HepG2 (cell line): ENCODE data around the gene STYX. TPM values are rescaled to one million over a fixed set of nuclear protein-coding genes. Genes with fewer than 3 reads are reported as not detected.

Experiments used
- ATAC-seq: fragments of 200-7000 bp; cut with Tn5 transposase; 3 replicates; pipeline ENCODE4 v1.9.1; 2020; ENCODE audit warnings: mild to moderate bottlenecking, moderate library complexity
- BruUV-seq: library from RNA; stranded (reverse); fragments of 400-500 nt; replicated peaks from 2 replicates; lab custom pipeline; 2021; lab: Mats Ljungman, UMichigan
- CTCF ChIA-PET: fragments of 300-600 bp; formaldehyde crosslinking; extraction: SDS; loops from one replicate; lab custom pipeline; 2021; ENCODE audit warnings: low total read pairs, inconsistent platforms, low intra/inter-chr PET ratio; lab: Yijun Ruan, JAX
- POLR2A ChIA-PET: fragments of 350-600 bp; sonication (Branson Sonifier 250); formaldehyde crosslinking; loops from one replicate; lab custom pipeline; 2020; ENCODE audit warnings: antibody characterized with exemption, inconsistent platforms; lab: Yijun Ruan, JAX
- DNase-seq: peaks from one replicate; pipeline ENCODE4 v3.0.0-alpha.2; 2015; ENCODE audit warnings: low spot score
- FAIRE-seq: peaks from 3 replicates; lab custom pipeline; 2011; peaks lifted over from hg19 to GRCh38; lab: Jason Lieb, UNC
- H2AFZ ChIP-seq: one replicate; pipeline ENCODE4 v1.6.1; 2011; ENCODE audit warnings: low read length, inconsistent platforms
- H3K27ac ChIP-seq: fragments of 300-600 bp; 3 replicates; pipeline ENCODE4 v1.8.0; 2011; ENCODE audit warnings: mixed run types, mild to moderate bottlenecking, mixed read lengths, low read length, inconsistent platforms; ENCODE audit not compliant: insufficient read depth; ENCODE audit errors: extremely low read length
- H3K27me3 ChIP-seq, 2 experiments: fragments of 200-600 bp in 1 of 2; 2 replicates in 1 of 2; 3 replicates in 1 of 2; pipeline versions ENCODE4 v1.6.0 to v1.8.0; 2011; ENCODE audit warnings: low read length in 2 of 2, mild to moderate bottlenecking in 2 of 2, moderate library complexity in 2 of 2, inconsistent platforms in 1 of 2; ENCODE audit not compliant: insufficient read depth in 2 of 2, control insufficient read depth in 1 of 2
- H3K36me3 ChIP-seq, 2 experiments: fragments of 200-600 bp in 1 of 2; replicated peaks in 1 of 2; 2 replicates in 1 of 2; 3 replicates in 1 of 2; pipeline versions ENCODE4 v1.5.1 to v1.8.0; 2011; ENCODE audit warnings: low read length in 2 of 2, inconsistent platforms in 1 of 2; ENCODE audit not compliant: insufficient read depth in 2 of 2, control insufficient read depth in 1 of 2
- H3K4me1 ChIP-seq: 2 replicates; pipeline ENCODE4 v1.5.1; 2012; ENCODE audit warnings: low read length, inconsistent platforms; ENCODE audit not compliant: insufficient read depth
- H3K4me2 ChIP-seq: 2 replicates; pipeline ENCODE4 v1.6.0; 2011; ENCODE audit warnings: low read depth, low read length, inconsistent platforms
- H3K4me3 ChIP-seq, 3 experiments: fragments of 200-600 bp in 1 of 3; sonication (generic), shearing (Covaris generic) in 1 of 3; replicated peaks in 1 of 3; 2 replicates each; pipeline ENCODE4 v1.5.1; 2011 to 2016; ENCODE audit warnings: low read length in 3 of 3, inconsistent platforms in 2 of 3, low read depth in 2 of 3, mild to moderate bottlenecking in 2 of 3, control low read depth in 1 of 3, mixed read lengths in 1 of 3; ENCODE audit not compliant: insufficient read depth in 1 of 3
- H3K79me2 ChIP-seq: one replicate; pipeline ENCODE4 v1.6.1; 2011; ENCODE audit warnings: low read length, inconsistent platforms; ENCODE audit not compliant: insufficient read depth
- H3K9ac ChIP-seq: 2 replicates; pipeline ENCODE4 v1.6.0; 2011; ENCODE audit warnings: mild to moderate bottlenecking, low read depth, low read length, inconsistent platforms; ENCODE audit not compliant: insufficient read depth
- H3K9me3 ChIP-seq: 2 replicates; pipeline ENCODE4 v1.5.1; 2012; ENCODE audit warnings: mild to moderate bottlenecking, low read length
- H4K20me1 ChIP-seq: 2 replicates; pipeline ENCODE4 v1.6.0; 2011; ENCODE audit warnings: inconsistent platforms, mild to moderate bottlenecking, low read length, moderate library complexity; ENCODE audit not compliant: insufficient read depth
- ATRX ChIP-seq: sonication (generic); formaldehyde crosslinking; IDR thresholded peaks from 2 replicates; pipeline ENCODE4 v1.4.0; 2020; ENCODE audit warnings: missing genetic modification reagents, borderline replicate concordance
- CHCHD3 ChIP-seq: sonication (generic); formaldehyde crosslinking; IDR thresholded peaks from 2 replicates; pipeline ENCODE4 v1.8.0; 2022; ENCODE audit warnings: mild to moderate bottlenecking, missing genetic modification reagents, moderate library complexity
- HES4 ChIP-seq: sonication (generic); formaldehyde crosslinking; IDR thresholded peaks from 2 replicates; pipeline ENCODE4 v1.9.0; 2021; ENCODE audit warnings: mild to moderate bottlenecking, missing genetic modification reagents, borderline replicate concordance
- IKZF4 ChIP-seq: sonication (generic); formaldehyde crosslinking; IDR thresholded peaks from 2 replicates; pipeline ENCODE4 v1.5.1; 2020; ENCODE audit warnings: borderline replicate concordance, mild to moderate bottlenecking, low read depth, missing genetic modification reagents; ENCODE audit errors: not compliant biosample characterization
- KDM1A ChIP-seq: IDR thresholded peaks from 2 replicates; pipeline ENCODE4 v1.6.1; 2016; ENCODE audit warnings: missing compliant biosample characterization
- MTA1 ChIP-seq: sonication (generic); formaldehyde crosslinking; IDR thresholded peaks from 2 replicates; pipeline ENCODE4 v1.4.0; 2020; ENCODE audit warnings: missing genetic modification reagents, mild to moderate bottlenecking, borderline replicate concordance
- NFIC ChIP-seq: IDR thresholded peaks from 2 replicates; pipeline ENCODE4 v1.6.1; 2012; ENCODE audit warnings: mild to moderate bottlenecking, low read length, inconsistent platforms
- POGZ ChIP-seq: sonication (generic); formaldehyde crosslinking; IDR thresholded peaks from 2 replicates; pipeline ENCODE4 v1.4.0; 2020; ENCODE audit warnings: mild to moderate bottlenecking, missing genetic modification reagents
- SAP130 ChIP-seq: IDR thresholded peaks from 2 replicates; pipeline ENCODE4 v1.6.1; 2016; ENCODE audit warnings: low read depth
- SUZ12 ChIP-seq: fragments of 150-350 bp; IDR thresholded peaks from 2 replicates; pipeline ENCODE4 v1.6.1; 2014; ENCODE audit warnings: low read depth, low read length
- ZNF782 ChIP-seq: sonication (generic); formaldehyde crosslinking; IDR thresholded peaks from 2 replicates; pipeline ENCODE4 v1.4.0; 2020; ENCODE audit warnings: missing genetic modification reagents, mild to moderate bottlenecking, borderline replicate concordance
- ZSCAN25 ChIP-seq: sonication (generic); formaldehyde crosslinking; IDR thresholded peaks from 2 replicates; pipeline ENCODE4 v1.8.0; 2022; ENCODE audit warnings: mild to moderate bottlenecking, missing genetic modification reagents
- WGBS: methylation state at CpG from one replicate; pipeline ENCODE4 v1.1.6; 2017; ENCODE audit warnings: low lambda C conversion rate; 5-methylcytosine and 5-hydroxymethylcytosine counted together
- in situ Hi-C: cut with HindIII; loops from 2 replicates; pipeline ENCODE4 v1.10.0; 2017; ENCODE audit warnings: low pct_unique_long_range_greater_than_20kb; ENCODE audit not compliant: extremely low pct_ligation_motif_present
- intact Hi-C: fragments of 100-400 bp; cut with micrococcal nuclease; formaldehyde crosslinking; loops from one replicate; pipeline ENCODE4 v1.10.0; 2022; ENCODE audit not compliant: unreplicated experiment
- polyA plus RNA-seq, 8 experiments: library from polyadenylated mRNA; depleted of rRNA in 3 of 8; stranded (reverse) in 7 of 8; unstranded in 1 of 8; fragments of >200 nt; fragmentation: Illumina TruSeq in 4 of 8; extraction: Trizol in 4 of 8; gene quantifications; 2 replicates each; pipeline versions ENCODE4 v1.2.1 to v1.2.3, GENCODE V29; 2011 to 2016; ENCODE audit warnings: low read depth in 4 of 8, missing spikeins in 1 of 8, mixed read lengths in 1 of 8; ENCODE audit not compliant: insufficient read depth in 1 of 8
- total RNA-seq, 5 experiments: library from RNA; depleted of rRNA; stranded (reverse); fragments of >200 nt; fragmentation: Illumina TruSeq; extraction: Trizol; gene quantifications; 2 replicates each; pipeline ENCODE4 v1.2.3, GENCODE V29; 2016; ENCODE audit warnings: low read depth in 1 of 5
- TF ChIP-seq, protein P1 (sequence below): sonication (generic); formaldehyde crosslinking; IDR thresholded peaks from 2 replicates; pipeline ENCODE4 v1.5.0; 2020; ENCODE audit warnings: mild to moderate bottlenecking, missing genetic modification reagents
- TF ChIP-seq, protein P2 (sequence below): sonication (generic); formaldehyde crosslinking; IDR thresholded peaks from 2 replicates; pipeline ENCODE4 v1.4.0; 2020; ENCODE audit warnings: mild to moderate bottlenecking, missing genetic modification reagents, borderline replicate concordance

STYX gene
- total and polyA plus RNA-seq, 2 of the 13 experiments (the other 11 are each of a cell fraction or from before 2014, with no cell fraction given) = 6.6 to 10.9 TPM

- no peaks in the 10 kb centered on the region; a peak in 2 of 5 replicates for H3K27me3 ChIP-seq
- H3K9me3 ChIP-seq = no peaks in the 10 kb centered on the region
- intact Hi-C loops = no loop called here
- peaks cover 31% of the 10 kb centered on the region for H3K79me2 ChIP-seq
- no peak for DNase-seq
- peak overlapping the region; percentile 16 for H3K27ac ChIP-seq
- peak overlapping the region; percentile 40; the same call in 1 of the 2 replicates for H3K4me2 ChIP-seq
- H2AFZ ChIP-seq = no peak overlapping the region
- POLR2A ChIA-PET = interaction anchor here (1.8 to 4.3 kb wide), 2 partner anchors 15 to 38 kb away, joined by 10 to 27 read pairs; no protein-coding TSS in a partner anchor
- CTCF ChIA-PET = no interaction called here
- no peak for FAIRE-seq
- no peaks in the 10 kb centered on the region for H3K36me3 ChIP-seq
- BruUV-seq = no TSS peak
- no peak overlapping the region for H3K4me3 ChIP-seq
- 22% methylated on average over 2 of the region's 2 CpGs for WGBS
- H3K4me1 ChIP-seq = peaks cover 40% of the 10 kb centered on the region
- peak overlapping the region; percentile 14; the same call in 1 of the 2 replicates for H3K9ac ChIP-seq
- H4K20me1 ChIP-seq = peaks cover 6% of the 10 kb centered on the region; the same call in 1 of the 2 replicates
- in situ Hi-C loops = no loop called here
- ATAC-seq = no peak
- TF ChIP-seq ZNF782 (CRISPR knock-in tag) (no peak), KDM1A (CRISPR knock-in tag) (peak; percentile 49; the same call in 1 of the 2 replicates), HES4 (CRISPR knock-in tag) (no peak), MTA1 (no peak), SUZ12 (no peak), POGZ (CRISPR knock-in tag) (peak; percentile 62; the same call in 1 of the 2 replicates), IKZF4 (no peak), ZSCAN25 (CRISPR knock-in tag) (no peak), NFIC (no peak), ATRX (CRISPR knock-in tag) (no peak), CHCHD3 (CRISPR knock-in tag) (no peak), SAP130 (CRISPR knock-in tag) (no peak)
- TF ChIP-seq, protein P1, sequence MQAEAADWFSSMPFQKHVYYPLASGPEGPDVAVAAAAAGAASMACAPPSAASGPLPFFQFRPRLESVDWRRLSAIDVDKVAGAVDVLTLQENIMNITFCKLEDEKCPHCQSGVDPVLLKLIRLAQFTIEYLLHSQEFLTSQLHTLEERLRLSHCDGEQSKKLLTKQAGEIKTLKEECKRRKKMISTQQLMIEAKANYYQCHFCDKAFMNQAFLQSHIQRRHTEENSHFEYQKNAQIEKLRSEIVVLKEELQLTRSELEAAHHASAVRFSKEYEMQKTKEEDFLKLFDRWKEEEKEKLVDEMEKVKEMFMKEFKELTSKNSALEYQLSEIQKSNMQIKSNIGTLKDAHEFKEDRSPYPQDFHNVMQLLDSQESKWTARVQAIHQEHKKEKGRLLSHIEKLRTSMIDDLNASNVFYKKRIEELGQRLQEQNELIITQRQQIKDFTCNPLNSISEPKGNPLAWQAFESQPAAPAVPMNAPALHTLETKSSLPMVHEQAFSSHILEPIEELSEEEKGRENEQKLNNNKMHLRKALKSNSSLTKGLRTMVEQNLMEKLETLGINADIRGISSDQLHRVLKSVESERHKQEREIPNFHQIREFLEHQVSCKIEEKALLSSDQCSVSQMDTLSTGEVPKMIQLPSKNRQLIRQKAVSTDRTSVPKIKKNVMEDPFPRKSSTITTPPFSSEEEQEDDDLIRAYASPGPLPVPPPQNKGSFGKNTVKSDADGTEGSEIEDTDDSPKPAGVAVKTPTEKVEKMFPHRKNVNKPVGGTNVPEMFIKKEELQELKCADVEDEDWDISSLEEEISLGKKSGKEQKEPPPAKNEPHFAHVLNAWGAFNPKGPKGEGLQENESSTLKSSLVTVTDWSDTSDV (CRISPR knock-in tag) = no peak
- TF ChIP-seq, protein P2, sequence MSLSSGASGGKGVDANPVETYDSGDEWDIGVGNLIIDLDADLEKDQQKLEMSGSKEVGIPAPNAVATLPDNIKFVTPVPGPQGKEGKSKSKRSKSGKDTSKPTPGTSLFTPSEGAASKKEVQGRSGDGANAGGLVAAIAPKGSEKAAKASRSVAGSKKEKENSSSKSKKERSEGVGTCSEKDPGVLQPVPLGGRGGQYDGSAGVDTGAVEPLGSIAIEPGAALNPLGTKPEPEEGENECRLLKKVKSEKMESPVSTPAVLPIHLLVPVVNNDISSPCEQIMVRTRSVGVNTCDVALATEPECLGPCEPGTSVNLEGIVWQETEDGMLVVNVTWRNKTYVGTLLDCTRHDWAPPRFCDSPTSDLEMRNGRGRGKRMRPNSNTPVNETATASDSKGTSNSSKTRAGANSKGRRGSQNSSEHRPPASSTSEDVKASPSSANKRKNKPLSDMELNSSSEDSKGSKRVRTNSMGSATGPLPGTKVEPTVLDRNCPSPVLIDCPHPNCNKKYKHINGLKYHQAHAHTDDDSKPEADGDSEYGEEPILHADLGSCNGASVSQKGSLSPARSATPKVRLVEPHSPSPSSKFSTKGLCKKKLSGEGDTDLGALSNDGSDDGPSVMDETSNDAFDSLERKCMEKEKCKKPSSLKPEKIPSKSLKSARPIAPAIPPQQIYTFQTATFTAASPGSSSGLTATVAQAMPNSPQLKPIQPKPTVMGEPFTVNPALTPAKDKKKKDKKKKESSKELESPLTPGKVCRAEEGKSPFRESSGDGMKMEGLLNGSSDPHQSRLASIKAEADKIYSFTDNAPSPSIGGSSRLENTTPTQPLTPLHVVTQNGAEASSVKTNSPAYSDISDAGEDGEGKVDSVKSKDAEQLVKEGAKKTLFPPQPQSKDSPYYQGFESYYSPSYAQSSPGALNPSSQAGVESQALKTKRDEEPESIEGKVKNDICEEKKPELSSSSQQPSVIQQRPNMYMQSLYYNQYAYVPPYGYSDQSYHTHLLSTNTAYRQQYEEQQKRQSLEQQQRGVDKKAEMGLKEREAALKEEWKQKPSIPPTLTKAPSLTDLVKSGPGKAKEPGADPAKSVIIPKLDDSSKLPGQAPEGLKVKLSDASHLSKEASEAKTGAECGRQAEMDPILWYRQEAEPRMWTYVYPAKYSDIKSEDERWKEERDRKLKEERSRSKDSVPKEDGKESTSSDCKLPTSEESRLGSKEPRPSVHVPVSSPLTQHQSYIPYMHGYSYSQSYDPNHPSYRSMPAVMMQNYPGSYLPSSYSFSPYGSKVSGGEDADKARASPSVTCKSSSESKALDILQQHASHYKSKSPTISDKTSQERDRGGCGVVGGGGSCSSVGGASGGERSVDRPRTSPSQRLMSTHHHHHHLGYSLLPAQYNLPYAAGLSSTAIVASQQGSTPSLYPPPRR (CRISPR knock-in tag) = no peak
Observed at GRCh38 chr14:52793061-52793460, 63.1 kb downstream of the STYX start.
